Mesenteric fat pad (tissue), 1 donor: ENCODE data around the gene GOLPH3. TPM values are rescaled to one million over a fixed set of nuclear protein-coding genes. Genes with fewer than 3 reads are reported as not detected.

ENCODE experiments used
- DNase-seq: peaks from one replicate; pipeline ENCODE4 v3.0.0-alpha.2; 2020; ENCODE audit warnings: low spot score
- total RNA-seq: library from RNA; stranded (reverse); fragmentation: NEBNext Ultra II Directional; extraction: Animal tissue kit (Norgen Biotek cat#: 25700); gene quantifications from one replicate; pipeline ENCODE4 v1.2.1, GENCODE V29; 2021
- donor health status: DM: yes; HTN: yes; CAD: no.

The GOLPH3 gene
- total RNA-seq, 1 donor from 2014 or later = 120 TPM

DNA sequence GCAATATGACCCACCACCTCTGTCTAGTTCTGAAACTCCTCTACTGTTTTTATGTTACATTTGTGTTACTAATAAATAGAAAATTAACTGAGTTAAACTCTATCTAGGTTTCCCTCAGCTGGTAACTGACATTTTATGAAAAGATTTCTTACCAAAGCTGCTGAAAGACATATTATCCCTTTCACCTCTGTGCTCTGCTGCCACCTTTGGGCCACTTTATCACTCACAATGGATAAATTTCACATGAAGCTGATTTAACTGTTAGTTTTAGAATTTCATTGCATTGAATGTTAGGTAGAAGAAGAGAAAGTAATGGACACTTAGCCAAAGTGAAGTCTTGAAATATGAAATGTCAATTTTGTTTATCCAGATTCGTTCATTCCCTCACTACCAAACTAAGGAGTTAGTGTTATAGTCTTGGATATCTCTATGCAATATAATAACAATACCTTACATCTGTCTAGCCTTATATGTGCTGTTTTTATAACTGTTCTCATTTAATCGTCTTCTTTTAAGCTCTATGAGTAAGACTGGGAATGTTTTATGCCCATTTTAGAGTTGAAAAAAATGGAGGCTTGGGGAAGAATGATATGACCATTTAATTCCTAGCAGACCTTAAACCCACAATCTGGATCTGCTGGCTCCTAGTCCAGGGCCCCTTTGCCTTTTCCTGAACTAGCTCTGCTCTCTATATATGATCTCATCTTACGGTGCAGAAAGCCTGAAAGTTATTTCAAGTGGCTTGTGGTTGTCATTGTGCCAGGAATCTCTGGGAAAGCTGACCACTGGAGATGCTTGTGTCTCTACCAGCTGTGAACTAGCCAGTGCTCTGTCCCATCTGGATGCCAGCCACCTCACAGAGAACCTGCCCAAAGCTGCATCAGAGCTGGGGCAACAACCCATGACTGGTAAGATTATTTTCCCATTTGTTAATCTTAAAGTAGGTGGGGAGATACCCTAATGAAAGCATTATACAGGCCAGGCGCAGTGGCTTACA, 97.1 kb downstream of the GOLPH3 start:
- peak; percentile 82 for DNase-seq

Other genes starting within 250 kb of the GOLPH3 start
- gene MTMR12, start 138.6 kb upstream of the GOLPH3 start, total RNA-seq = 95.1 TPM